NCI-H345 treated with DMSO at 0.1 percent for 48 hours (cell line): ENCODE results near the gene MID1.

ENCODE experiments used
- DNase-seq: peaks from one replicate; lab custom pipeline; 2025; ENCODE audit not compliant: unreplicated experiment; lab: John Stamatoyannopoulos, UW

MID1 gene

GRCh38 chrX:10576777-10577447 is 43.5 kb downstream of the MID1 start:
- DNase-seq, result no peak

DNA sequence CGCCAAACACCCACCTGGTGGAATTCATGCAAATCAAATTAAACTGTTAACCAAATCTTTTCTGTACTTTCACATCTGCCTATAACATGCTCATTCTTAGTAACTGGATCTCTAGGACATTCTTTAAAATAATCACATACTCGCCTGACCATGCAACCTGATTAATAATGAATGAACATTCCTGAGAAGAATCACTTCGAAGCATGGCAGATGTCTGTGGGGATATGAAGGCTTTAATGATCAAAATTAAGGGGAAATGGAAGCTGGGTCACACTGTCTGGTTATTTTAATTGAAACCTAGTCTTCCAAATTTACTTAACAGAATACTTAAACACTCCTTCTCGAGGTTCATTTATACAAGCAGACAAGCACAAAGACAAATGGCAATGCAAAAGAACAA is 44.2 kb downstream of the MID1 start:
- no peak for DNase-seq

DNA sequence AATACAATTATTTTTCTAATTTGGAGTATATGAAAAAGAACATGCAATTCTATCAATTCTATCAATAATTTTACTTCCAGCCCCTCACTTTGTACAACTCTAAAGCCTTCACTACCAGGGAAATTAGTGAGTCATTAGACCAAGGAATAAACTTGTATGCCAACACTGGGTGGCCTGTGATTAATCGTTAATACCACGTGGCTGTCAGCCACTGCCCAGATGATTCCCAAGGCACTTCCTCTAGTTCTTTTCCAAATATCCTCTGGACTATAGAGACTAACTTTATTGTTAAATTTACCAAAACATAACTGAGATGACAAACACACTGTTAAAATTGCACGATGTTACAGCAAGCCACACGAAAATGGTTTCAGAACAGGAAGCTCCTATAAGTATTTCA is 45.7 kb downstream of the MID1 start:
- no peak for DNase-seq

- DNase-seq, result no peak
Observed at GRCh38 chrX:10571260-10571659, 49.1 kb downstream of the MID1 start.

DNA sequence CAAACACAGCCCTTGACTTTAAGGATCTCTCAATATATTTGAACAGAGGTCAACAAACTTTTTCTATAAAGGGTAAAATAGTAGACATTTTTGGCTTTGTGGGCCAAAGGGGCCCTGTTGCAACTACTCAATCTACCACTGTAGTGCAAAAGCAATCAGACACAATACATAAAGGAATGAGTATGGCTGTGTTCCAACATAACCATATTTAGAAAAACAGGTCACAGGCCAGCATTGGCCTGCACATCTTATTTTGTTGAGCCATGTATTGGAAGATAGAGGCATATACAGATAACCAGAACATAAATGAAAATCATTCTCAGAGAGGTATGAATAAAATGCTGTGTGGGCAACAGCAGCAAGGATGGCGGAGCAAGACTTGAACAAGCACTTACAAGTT is 49.8 kb downstream of the MID1 start:
- no peak for DNase-seq

- DNase-seq, result no peak
Observed at GRCh38 chrX:10569946-10570345, 50.4 kb downstream of the MID1 start.

DNA sequence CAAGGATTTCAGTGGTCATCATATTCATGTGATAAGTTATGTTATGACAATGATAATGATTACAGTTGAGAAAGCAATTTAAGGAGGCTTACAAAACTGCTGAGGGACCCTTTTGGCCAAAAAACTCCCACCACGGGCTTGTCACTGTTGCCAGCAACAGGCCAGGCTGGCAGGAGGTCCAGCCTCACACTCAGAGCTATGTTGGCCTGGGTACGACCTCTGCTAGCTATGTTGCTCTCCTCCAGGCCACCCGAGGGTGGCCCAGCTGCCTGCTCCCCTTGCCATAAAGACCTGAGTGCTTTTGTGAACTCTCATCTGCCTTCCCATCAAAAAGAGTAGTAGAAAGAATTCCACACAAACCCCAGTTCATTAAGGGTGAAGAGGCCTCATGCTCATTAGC is 52.0 kb downstream of the MID1 start:
- no peak for DNase-seq

- no peak for DNase-seq
Observed at GRCh38 chrX:10567136-10567535, 53.2 kb downstream of the MID1 start.

- DNase-seq, result no peak
Observed at GRCh38 chrX:10566716-10567097, 53.7 kb downstream of the MID1 start.

DNA sequence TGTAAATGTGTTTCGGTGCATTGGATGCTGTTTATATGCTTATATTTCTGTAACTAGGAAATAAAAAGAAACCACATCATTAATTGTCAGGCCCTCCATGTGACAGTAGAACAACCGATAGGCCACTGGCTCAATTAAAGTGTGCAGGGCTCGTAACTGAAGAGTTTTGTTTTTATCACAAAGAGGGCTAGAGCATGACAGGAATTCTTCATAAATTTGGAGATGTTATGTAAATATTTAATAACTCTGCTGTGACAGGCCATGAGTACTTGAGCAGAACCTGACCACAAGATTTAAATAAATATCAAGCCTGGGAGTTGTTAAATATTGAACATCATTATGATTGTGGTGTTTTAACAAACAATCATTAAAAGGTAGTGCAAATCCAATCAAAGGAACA is 55.9 kb downstream of the MID1 start:
- no peak for DNase-seq

GRCh38 chrX:10557166-10557565 is 63.2 kb downstream of the MID1 start:
- DNase-seq, result no peak

DNA sequence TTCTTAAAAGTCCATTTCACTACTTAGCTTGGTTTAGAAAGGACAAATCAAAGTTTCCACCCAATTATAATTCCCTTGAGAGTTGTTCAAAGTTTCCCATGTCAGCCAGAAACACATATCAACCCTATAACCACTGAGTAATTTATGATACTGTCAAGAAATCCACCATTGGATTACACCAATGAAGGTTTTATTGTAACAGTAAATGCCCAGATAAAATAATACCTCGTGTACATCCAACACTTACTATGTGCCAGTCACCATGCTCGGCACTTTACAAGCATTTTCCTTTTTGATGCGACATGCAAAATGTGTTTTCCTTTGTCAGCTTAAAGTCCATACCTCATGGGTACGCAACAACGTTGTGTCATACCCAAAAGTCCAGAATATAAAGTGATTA is 64.0 kb downstream of the MID1 start:
- no peak for DNase-seq

DNA sequence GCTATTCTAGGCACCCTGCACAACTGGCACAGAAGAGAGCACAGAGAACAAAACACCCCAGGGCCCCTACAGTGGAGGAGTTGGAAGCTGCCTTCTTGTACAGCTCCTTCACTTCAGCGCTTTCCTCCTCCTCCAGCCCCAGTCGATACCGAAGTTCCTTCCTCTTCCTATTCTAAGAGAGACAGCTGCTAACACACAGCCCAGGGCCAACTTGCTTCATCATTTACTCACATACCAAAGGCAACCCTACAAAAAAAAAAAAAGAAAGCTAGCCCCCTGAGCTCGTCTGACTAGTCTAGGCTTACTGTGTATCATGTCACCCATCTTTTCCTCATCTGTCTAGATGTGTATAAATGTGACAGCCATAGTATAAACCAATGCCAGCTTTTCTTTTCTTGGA is 64.5 kb downstream of the MID1 start:
- DNase-seq, result no peak

DNA sequence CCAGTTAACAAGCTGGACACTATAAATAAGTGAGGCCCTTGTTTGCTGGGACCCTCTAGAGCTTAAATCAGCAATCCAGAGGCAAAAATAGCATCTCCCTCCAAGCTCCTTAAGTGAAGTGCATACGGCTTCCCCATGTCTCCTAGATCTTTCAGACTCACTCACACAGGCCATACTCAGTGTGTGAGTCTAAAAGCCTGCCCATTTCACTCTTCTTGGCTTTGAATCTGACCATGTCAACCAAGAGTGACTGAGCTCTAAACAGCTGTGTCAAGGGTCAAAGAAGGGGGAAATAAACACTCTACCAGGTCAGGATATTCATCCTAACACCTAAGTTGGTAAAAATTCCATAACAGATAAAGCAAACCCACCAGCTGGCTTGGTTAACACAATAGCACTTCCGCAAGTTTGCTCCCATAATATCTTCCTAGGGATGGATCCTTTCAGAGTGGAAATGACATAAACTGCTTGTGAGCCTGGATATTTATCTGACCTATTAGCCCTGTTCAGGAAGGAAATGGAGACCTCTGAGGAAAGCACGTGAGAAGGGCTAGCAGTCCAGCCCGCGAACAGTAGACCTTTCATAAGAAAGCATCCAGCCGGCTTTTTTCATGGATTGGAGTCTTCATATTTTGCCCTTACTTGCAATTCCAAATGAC is 65.6 kb downstream of the MID1 start:
- no peak for DNase-seq

DNA sequence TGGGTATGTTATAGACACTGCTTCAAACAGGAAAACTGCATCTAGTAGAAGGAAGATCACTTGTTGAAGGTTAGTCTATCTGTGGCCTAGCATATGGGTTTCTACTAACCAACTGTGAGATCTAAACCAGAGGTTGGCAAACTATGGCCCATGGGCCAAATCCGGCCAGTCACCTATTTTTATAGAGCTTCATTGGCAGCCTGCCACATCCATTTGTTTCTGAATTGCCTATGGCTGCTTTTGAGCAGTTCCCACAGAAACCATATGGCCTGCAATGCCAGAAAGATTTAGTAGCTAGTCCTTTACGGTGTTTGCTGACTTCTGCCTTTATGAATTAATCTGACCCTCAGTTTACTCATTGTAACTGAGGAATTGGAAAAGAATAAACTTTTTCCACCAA is 71.1 kb downstream of the MID1 start:
- no peak for DNase-seq

DNA sequence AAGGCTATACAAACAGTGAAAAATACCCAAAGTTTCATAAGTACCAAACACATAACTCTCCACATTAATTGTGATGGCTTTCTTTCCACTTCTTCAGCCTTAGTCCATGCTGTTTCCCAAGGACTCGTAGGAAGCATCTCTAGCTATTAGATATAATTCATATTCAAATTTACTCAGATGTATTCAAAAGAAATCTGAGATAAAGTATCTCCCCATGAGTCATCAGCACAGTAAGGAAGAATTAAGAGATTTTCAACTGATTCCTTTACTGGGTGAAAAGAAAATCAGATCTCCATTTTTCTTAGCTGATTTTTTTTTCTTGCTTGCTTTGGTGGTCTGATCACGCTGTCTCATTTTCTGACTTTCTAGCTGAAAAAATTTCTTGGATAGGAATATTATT is 71.7 kb downstream of the MID1 start:
- no peak for DNase-seq

DNA sequence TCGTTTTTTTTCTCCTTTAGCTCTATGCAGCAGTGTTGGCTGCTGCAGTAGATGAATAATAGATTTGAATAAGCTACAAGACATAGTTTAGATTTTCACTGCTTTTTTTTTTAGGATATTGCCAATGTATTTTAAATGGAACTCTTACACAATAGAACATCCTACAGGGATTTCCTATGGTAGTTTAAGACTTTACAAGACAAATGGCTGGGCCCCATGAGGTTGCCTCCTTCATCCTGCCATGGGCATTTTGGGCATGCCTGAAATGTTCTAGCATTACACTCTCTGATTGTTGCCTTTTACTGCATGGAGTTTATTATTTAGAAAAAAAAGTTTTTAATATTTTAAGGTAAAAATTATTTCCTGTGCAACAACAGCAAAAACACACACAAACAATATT is 74.5 kb downstream of the MID1 start:
- no peak for DNase-seq

GRCh38 chrX:10542586-10542985 is 77.8 kb downstream of the MID1 start:
- DNase-seq, result no peak

- no peak for DNase-seq
Observed at GRCh38 chrX:10538831-10539230, 81.6 kb downstream of the MID1 start.

- no peak for DNase-seq
Observed at GRCh38 chrX:10537308-10537707, 83.1 kb downstream of the MID1 start.

- no peak for DNase-seq
Observed at GRCh38 chrX:10536744-10537143, 83.6 kb downstream of the MID1 start.

- no peak for DNase-seq
Observed at GRCh38 chrX:10534611-10535010, 85.8 kb downstream of the MID1 start.

- no peak for DNase-seq
Observed at GRCh38 chrX:10533696-10534365, 86.6 kb downstream of the MID1 start.
